SK-N-SH treated with all-trans-retinoic acid at 6 μM for 48 hours (cell line): ENCODE results near the gene KTI12.

Experiments used
- ATAC-seq: fragments of 200-7000 bp; cut with Tn5 transposase; 3 replicates; pipeline ENCODE4 v1.9.1; 2020; ENCODE audit warnings: mild to moderate bottlenecking, moderate library complexity
- BACH2 ChIP-seq: fragments of 250-450 bp; sonication (Bioruptor Pico); IDR thresholded peaks from 2 replicates; pipeline ENCODE4 v1.9.0; 2021; ENCODE audit warnings: mild to moderate bottlenecking, borderline replicate concordance
- CSDC2 ChIP-seq: fragments of 250-450 bp; sonication (Bioruptor Pico); IDR thresholded peaks from 2 replicates; pipeline ENCODE4 v1.5.0; 2020; ENCODE audit warnings: mild to moderate bottlenecking, moderate library complexity
- ESRRG ChIP-seq: fragments of 250-450 bp; sonication (Bioruptor Pico); IDR thresholded peaks from 2 replicates; pipeline ENCODE4 v1.6.1; 2021; ENCODE audit warnings: mild to moderate bottlenecking
- OSR1 ChIP-seq: fragments of 250-450 bp; sonication (Bioruptor Pico); IDR thresholded peaks from 2 replicates; pipeline ENCODE4 v1.8.0; 2022; ENCODE audit warnings: moderate library complexity, mild to moderate bottlenecking, inconsistent platforms
- PPARA ChIP-seq: fragments of 250-450 bp; sonication (Bioruptor Pico); IDR thresholded peaks from 2 replicates; pipeline ENCODE4 v1.5.0; 2020; ENCODE audit warnings: mild to moderate bottlenecking, borderline replicate concordance
- RARB ChIP-seq: fragments of 250-450 bp; sonication (Bioruptor Pico); IDR thresholded peaks from 2 replicates; pipeline ENCODE4 v1.8.0; 2021; ENCODE audit warnings: mild to moderate bottlenecking, moderate library complexity
- SNAI2 ChIP-seq: fragments of 250-450 bp; sonication (Bioruptor Pico); IDR thresholded peaks from 2 replicates; pipeline ENCODE4 v1.5.0; 2020; ENCODE audit warnings: mild to moderate bottlenecking, moderate library complexity
- TCF4 ChIP-seq: fragments of 250-450 bp; sonication (Bioruptor Pico); IDR thresholded peaks from 2 replicates; pipeline ENCODE4 v1.8.0; 2021; ENCODE audit warnings: mild to moderate bottlenecking, moderate library complexity, borderline replicate concordance
- TOX ChIP-seq: fragments of 250-450 bp; sonication (Bioruptor Pico); IDR thresholded peaks from 2 replicates; pipeline ENCODE4 v1.8.0; 2021; ENCODE audit warnings: mild to moderate bottlenecking, moderate library complexity, borderline replicate concordance
- ZC3H10 ChIP-seq: fragments of 250-450 bp; sonication (Bioruptor Pico); IDR thresholded peaks from 2 replicates; pipeline ENCODE4 v1.5.1; 2021; ENCODE audit warnings: mild to moderate bottlenecking, moderate library complexity
- ZFP3 ChIP-seq: fragments of 250-450 bp; sonication (Bioruptor Pico); IDR thresholded peaks from 2 replicates; pipeline ENCODE4 v1.5.0; 2020; ENCODE audit warnings: mild to moderate bottlenecking, moderate library complexity
- ZFP30 ChIP-seq: fragments of 450-650 bp; formaldehyde crosslinking; IDR thresholded peaks from 2 replicates; pipeline ENCODE4 v1.5.0; 2022; ENCODE audit warnings: mild to moderate bottlenecking, moderate library complexity
- ZNF565 ChIP-seq: fragments of 450-650 bp; formaldehyde crosslinking; conservative IDR thresholded peaks from 2 replicates; pipeline ENCODE4 v1.5.0; 2020; ENCODE audit warnings: low read depth, mild to moderate bottlenecking, moderate library complexity
- ZNF8 ChIP-seq: fragments of 450-650 bp; formaldehyde crosslinking; IDR thresholded peaks from 2 replicates; pipeline ENCODE4 v1.5.0; 2020; ENCODE audit warnings: mild to moderate bottlenecking, moderate library complexity
- TF ChIP-seq, protein P1 (sequence below): fragments of 250-450 bp; sonication (Bioruptor Pico); IDR thresholded peaks from 2 replicates; pipeline ENCODE4 v1.5.1; 2021; ENCODE audit warnings: mild to moderate bottlenecking, moderate library complexity
- TF ChIP-seq, protein P2 (sequence below): fragments of 250-450 bp; sonication (Bioruptor Pico); IDR thresholded peaks from 2 replicates; pipeline ENCODE4 v1.5.1; 2020; ENCODE audit warnings: low read depth, mild to moderate bottlenecking, moderate library complexity
- TF ChIP-seq, protein P3 (sequence below): fragments of 250-450 bp; sonication (Bioruptor Pico); IDR thresholded peaks from 2 replicates; pipeline ENCODE4 v1.5.0; 2020; ENCODE audit warnings: mild to moderate bottlenecking, moderate library complexity

The KTI12 gene

DNA sequence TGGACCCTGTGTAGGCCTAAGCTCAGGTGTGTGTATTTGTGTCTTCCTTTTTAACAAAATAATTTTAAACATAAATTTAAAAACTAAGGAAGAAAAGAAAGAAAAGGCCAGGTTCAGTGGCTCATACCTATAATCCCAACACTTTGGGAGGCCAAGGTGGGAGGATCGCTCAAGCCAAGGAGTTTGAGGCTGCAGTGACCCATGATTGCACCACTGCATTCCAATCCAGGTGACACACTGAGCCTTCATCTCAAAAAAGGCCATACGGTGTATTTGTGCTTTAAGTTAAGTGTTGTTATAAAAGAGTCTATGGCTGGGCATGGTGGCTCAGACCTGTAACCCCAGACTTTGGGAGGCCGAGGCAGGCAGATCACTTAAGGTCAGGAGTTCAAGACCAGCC lies 51.4 kb downstream of the KTI12 start:
- TF ChIP-seq PPARA (no peak), TOX (CRISPR knock-in tag) (no peak), ESRRG (no peak), SNAI2 (CRISPR knock-in tag) (no peak), OSR1 (CRISPR knock-in tag) (no peak), RARB (CRISPR knock-in tag) (no peak), TCF4 (CRISPR knock-in tag) (no peak), ZC3H10 (CRISPR knock-in tag) (no peak), CSDC2 (CRISPR knock-in tag) (no peak), ZFP30 (CRISPR knock-in tag) (no peak), ZNF565 (no peak), BACH2 (no peak), ZNF8 (CRISPR knock-in tag) (no peak), ZFP3 (CRISPR knock-in tag) (no peak)
- TF ChIP-seq, protein P1, sequence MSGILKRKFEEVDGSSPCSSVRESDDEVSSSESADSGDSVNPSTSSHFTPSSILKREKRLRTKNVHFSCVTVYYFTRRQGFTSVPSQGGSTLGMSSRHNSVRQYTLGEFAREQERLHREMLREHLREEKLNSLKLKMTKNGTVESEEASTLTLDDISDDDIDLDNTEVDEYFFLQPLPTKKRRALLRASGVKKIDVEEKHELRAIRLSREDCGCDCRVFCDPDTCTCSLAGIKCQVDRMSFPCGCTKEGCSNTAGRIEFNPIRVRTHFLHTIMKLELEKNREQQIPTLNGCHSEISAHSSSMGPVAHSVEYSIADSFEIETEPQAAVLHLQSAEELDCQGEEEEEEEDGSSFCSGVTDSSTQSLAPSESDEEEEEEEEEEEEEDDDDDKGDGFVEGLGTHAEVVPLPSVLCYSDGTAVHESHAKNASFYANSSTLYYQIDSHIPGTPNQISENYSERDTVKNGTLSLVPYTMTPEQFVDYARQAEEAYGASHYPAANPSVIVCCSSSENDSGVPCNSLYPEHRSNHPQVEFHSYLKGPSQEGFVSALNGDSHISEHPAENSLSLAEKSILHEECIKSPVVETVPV, result no peak
- TF ChIP-seq, protein P2, sequence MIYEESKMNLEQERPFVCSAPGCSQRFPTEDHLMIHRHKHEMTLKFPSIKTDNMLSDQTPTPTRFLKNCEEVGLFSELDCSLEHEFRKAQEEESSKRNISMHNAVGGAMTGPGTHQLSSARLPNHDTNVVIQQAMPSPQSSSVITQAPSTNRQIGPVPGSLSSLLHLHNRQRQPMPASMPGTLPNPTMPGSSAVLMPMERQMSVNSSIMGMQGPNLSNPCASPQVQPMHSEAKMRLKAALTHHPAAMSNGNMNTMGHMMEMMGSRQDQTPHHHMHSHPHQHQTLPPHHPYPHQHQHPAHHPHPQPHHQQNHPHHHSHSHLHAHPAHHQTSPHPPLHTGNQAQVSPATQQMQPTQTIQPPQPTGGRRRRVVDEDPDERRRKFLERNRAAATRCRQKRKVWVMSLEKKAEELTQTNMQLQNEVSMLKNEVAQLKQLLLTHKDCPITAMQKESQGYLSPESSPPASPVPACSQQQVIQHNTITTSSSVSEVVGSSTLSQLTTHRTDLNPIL, result no peak
- TF ChIP-seq, protein P3, sequence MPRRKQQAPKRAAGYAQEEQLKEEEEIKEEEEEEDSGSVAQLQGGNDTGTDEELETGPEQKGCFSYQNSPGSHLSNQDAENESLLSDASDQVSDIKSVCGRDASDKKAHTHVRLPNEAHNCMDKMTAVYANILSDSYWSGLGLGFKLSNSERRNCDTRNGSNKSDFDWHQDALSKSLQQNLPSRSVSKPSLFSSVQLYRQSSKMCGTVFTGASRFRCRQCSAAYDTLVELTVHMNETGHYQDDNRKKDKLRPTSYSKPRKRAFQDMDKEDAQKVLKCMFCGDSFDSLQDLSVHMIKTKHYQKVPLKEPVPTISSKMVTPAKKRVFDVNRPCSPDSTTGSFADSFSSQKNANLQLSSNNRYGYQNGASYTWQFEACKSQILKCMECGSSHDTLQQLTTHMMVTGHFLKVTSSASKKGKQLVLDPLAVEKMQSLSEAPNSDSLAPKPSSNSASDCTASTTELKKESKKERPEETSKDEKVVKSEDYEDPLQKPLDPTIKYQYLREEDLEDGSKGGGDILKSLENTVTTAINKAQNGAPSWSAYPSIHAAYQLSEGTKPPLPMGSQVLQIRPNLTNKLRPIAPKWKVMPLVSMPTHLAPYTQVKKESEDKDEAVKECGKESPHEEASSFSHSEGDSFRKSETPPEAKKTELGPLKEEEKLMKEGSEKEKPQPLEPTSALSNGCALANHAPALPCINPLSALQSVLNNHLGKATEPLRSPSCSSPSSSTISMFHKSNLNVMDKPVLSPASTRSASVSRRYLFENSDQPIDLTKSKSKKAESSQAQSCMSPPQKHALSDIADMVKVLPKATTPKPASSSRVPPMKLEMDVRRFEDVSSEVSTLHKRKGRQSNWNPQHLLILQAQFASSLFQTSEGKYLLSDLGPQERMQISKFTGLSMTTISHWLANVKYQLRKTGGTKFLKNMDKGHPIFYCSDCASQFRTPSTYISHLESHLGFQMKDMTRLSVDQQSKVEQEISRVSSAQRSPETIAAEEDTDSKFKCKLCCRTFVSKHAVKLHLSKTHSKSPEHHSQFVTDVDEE (CRISPR knock-in tag), result no peak
- no peak for ATAC-seq
